ENCODE results near the gene ATP6V0E1. TPM values are rescaled to one million over a fixed set of nuclear protein-coding genes. Genes with fewer than 3 reads are reported as not detected.

Gene ATP6V0E1
- total and polyA plus RNA-seq, 11 donors, result 127 to 242 (median 204) TPM

GRCh38 chr5:172944741-172945140, 38.8 kb upstream of the ATP6V0E1 start:
- ATAC-seq, result no peak
- peaks cover 0 to 15% (median 0%) of the 10 kb centered on the region in 12 donors for H3K4me1 ChIP-seq
- DNase-seq, result peak in 1 of 5 donors; percentile 19
- peak overlapping the region in 1 of 12 donors; percentile 83 for H3K27ac ChIP-seq
- no peaks in the 10 kb centered on the region for H3K9me3 ChIP-seq
- intact Hi-C loops (cut with DNase I), result loop anchor here in 5 of 10 donors (5.0 to 10.0 kb wide), 4 partner anchors 470 to 480 kb away; no protein-coding TSS in a partner anchor
- no peak overlapping the region for H3K4me3 ChIP-seq
- TF ChIP-seq POLR2A (IDR thresholded peaks at IDR 0.05), result no peak
- TF ChIP-seq, protein P1, sequence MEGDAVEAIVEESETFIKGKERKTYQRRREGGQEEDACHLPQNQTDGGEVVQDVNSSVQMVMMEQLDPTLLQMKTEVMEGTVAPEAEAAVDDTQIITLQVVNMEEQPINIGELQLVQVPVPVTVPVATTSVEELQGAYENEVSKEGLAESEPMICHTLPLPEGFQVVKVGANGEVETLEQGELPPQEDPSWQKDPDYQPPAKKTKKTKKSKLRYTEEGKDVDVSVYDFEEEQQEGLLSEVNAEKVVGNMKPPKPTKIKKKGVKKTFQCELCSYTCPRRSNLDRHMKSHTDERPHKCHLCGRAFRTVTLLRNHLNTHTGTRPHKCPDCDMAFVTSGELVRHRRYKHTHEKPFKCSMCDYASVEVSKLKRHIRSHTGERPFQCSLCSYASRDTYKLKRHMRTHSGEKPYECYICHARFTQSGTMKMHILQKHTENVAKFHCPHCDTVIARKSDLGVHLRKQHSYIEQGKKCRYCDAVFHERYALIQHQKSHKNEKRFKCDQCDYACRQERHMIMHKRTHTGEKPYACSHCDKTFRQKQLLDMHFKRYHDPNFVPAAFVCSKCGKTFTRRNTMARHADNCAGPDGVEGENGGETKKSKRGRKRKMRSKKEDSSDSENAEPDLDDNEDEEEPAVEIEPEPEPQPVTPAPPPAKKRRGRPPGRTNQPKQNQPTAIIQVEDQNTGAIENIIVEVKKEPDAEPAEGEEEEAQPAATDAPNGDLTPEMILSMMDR (IDR thresholded peaks at IDR 0.05), result no peak
- 92 to 95% (median 93%) methylated on average over 6 of the region's 6 CpGs for WGBS, 4 donors
- peaks cover 0 to 53% (median 17%) of the 10 kb centered on the region in 9 donors for H3K36me3 ChIP-seq
- H3K27me3 ChIP-seq, result no peaks in the 10 kb centered on the region

DNA sequence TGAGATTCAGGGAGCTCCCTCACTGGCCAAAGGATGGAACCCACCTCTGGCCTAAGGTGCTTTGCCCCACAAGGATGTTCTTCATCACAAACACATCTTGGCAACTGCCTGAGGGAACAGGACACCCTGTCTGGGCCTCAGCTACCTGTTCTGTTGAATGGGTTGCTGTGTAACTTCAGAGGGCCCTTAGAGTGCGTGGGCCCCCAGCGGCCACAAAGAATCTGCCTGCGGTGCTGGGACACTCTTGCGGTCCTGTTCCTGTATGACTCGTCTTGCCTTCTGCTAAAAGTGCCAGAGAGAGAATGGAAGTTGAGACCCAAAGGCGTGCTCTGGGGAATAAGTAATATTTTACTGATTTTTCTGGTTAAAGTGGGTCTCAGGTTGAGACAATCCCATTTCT, 38.4 kb upstream of the ATP6V0E1 start:
- Histone ChIP-seq H3K36me3 (peaks cover 0 to 54% (median 17%) of the 10 kb centered on the region in 9 donors), H3K27me3 (no peaks in the 10 kb centered on the region), H3K9me3 (no peaks in the 10 kb centered on the region), H3K4me1 (peaks cover 0 to 11% (median 0%) of the 10 kb centered on the region in 12 donors), H3K27ac (no peak overlapping the region), H3K4me3 (no peak overlapping the region)
- ATAC-seq, result no peak
- intact Hi-C loops (cut with DNase I), result loop anchor here in 5 of 10 donors (5.0 to 10.0 kb wide), 4 partner anchors 470 to 480 kb away; no protein-coding TSS in a partner anchor
- DNase-seq, result peak in 1 of 5 donors; percentile 2
- TF ChIP-seq, protein P1 (IDR thresholded peaks at IDR 0.05), result no peak
- no peak for TF ChIP-seq POLR2A (IDR thresholded peaks at IDR 0.05)
- WGBS, 4 donors, result 93 to 96% (median 95%) methylated on average over 6 of the region's 6 CpGs

GRCh38 chr5:172946146-172946545, 37.4 kb upstream of the ATP6V0E1 start:
- no peak for TF ChIP-seq POLR2A (IDR thresholded peaks at IDR 0.05)
- TF ChIP-seq, protein P1 (IDR thresholded peaks at IDR 0.05), result no peak
- peak in 1 of 5 donors; percentile 14 for DNase-seq
- Histone ChIP-seq H3K4me1 (peaks cover 0 to 9% (median 0%) of the 10 kb centered on the region in 12 donors), H3K9me3 (no peaks in the 10 kb centered on the region), H3K4me3 (no peak overlapping the region), H3K36me3 (peaks cover 0 to 57% (median 27%) of the 10 kb centered on the region in 9 donors), H3K27ac (no peak overlapping the region), H3K27me3 (no peaks in the 10 kb centered on the region)
- intact Hi-C loops (cut with DNase I), result loop anchor here in 5 of 10 donors (5.0 to 10.0 kb wide), 4 partner anchors 471 to 481 kb away; no protein-coding TSS in a partner anchor
- 84 to 94% (median 92%) methylated on average over 7 of the region's 7 CpGs for WGBS, 4 donors
- no peak for ATAC-seq

DNA sequence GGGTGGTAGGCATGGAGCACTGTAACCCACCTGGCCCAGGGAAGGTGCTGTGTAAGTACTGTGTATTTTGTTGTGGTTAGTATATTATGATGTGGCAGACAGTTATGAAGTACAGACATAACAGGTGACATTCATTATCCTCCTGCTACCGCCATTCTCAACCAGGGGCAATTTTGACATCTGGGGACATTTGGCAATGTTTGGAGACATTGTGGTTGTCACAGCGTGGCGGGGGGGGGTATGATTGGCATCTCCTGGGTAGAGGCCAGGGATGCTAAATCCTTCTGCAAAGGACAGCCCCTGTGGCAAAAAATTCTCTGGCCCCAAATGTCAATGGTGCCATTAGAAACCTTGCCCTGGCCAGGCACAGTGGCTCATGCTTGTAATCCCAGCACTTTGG, 34.1 kb upstream of the ATP6V0E1 start:
- Histone ChIP-seq H3K27ac (no peak overlapping the region), H3K9me3 (no peaks in the 10 kb centered on the region), H3K4me1 (peaks cover 0 to 7% (median 0%) of the 10 kb centered on the region in 12 donors), H3K36me3 (peaks cover 0 to 56% (median 33%) of the 10 kb centered on the region in 9 donors), H3K4me3 (no peak overlapping the region), H3K27me3 (no peaks in the 10 kb centered on the region)
- TF ChIP-seq, protein P1 (IDR thresholded peaks at IDR 0.05), result no peak
- WGBS, 4 donors, result 91 to 98% (median 95%) methylated on average over 3 of the region's 3 CpGs
- ATAC-seq (no peak), DNase-seq (peak in 1 of 5 donors; percentile 2)
- intact Hi-C loops (cut with DNase I), result loop anchor here in 5 of 10 donors (5.0 to 10.0 kb wide), 4 partner anchors 475 to 485 kb away; no protein-coding TSS in a partner anchor
